Naive thymus-derived CD4-positive, alpha-beta T cell (primary cell): ENCODE measurements around the gene ATP6V0E1. TPM values are rescaled to one million over a fixed set of nuclear protein-coding genes. Genes with fewer than 3 reads are reported as not detected.

Experiments used
- ATAC-seq: fragments of 150-1000 bp; cut with Tn5 transposase; 2 replicates; pipeline ENCODE4 v1.10.0; 2021; ENCODE audit warnings: mild to moderate bottlenecking, moderate library complexity
- CTCF ChIA-PET: fragments of 350-600 bp; sonication (Branson Sonifier 250); formaldehyde crosslinking; loops from one replicate; lab custom pipeline; 2021; ENCODE audit warnings: antibody characterized with exemption; lab: Charles Lee
- POLR2A ChIA-PET: fragments of 350-600 bp; sonication (Branson Sonifier 250); formaldehyde crosslinking; loops from one replicate; lab custom pipeline; 2021; ENCODE audit warnings: antibody characterized with exemption, inconsistent platforms; lab: Charles Lee
- DNase-seq, 9 donors: peaks; one replicate each; pipeline versions ENCODE4 v3.0.0 to v3.0.0-alpha.2; 2020 to 2022; ENCODE audit warnings: mixed read lengths in 1 of 9
- H3K27ac ChIP-seq: one replicate; pipeline ENCODE4 v1.7.0; 2013; ENCODE audit warnings: mild to moderate bottlenecking, low read depth, low read length, moderate library complexity
- H3K27me3 ChIP-seq, 2 donors: one replicate each; pipeline ENCODE4 v1.7.0; 2013; ENCODE audit warnings: low read length in 2 of 2, mild to moderate bottlenecking in 2 of 2, moderate library complexity in 2 of 2; ENCODE audit not compliant: control insufficient read depth in 2 of 2, insufficient read depth in 2 of 2
- H3K36me3 ChIP-seq, 3 experiments: 1 replicate in 2 of 3; 2 replicates in 1 of 3; pipeline ENCODE4 v1.7.0; 2013; ENCODE audit warnings: low read length in 3 of 3, mild to moderate bottlenecking in 3 of 3, moderate library complexity in 1 of 3; ENCODE audit not compliant: insufficient read depth in 3 of 3, control insufficient read depth in 2 of 3
- H3K4me1 ChIP-seq, 2 donors: one replicate each; pipeline ENCODE4 v1.7.0; 2013; ENCODE audit warnings: low read length in 2 of 2, mild to moderate bottlenecking in 2 of 2, moderate library complexity in 1 of 2; ENCODE audit not compliant: control insufficient read depth in 2 of 2, insufficient read depth in 2 of 2
- H3K4me3 ChIP-seq: 2 replicates; pipeline ENCODE4 v1.7.0; 2013; ENCODE audit warnings: mild to moderate bottlenecking, low read length
- H3K9me3 ChIP-seq, 3 experiments: 1 replicate in 2 of 3; 2 replicates in 1 of 3; pipeline ENCODE4 v1.7.0; 2013; ENCODE audit warnings: low read length in 3 of 3; ENCODE audit not compliant: control insufficient read depth in 2 of 3
- H3K27ac Mint-ChIP-seq, 9 donors: one replicate each; pipeline ENCODE4 v1.8.0; 2020 to 2022; ENCODE audit warnings: mixed read lengths in 9 of 9, mild to moderate bottlenecking in 8 of 9, moderate library complexity in 5 of 9, inconsistent platforms in 2 of 9
- H3K27me3 Mint-ChIP-seq, 5 donors: one replicate each; pipeline ENCODE4 v1.8.0; 2021 to 2022; ENCODE audit warnings: mixed read lengths in 5 of 5, mild to moderate bottlenecking in 1 of 5
- H3K36me3 Mint-ChIP-seq, 5 donors: one replicate each; pipeline ENCODE4 v1.8.0; 2020 to 2022; ENCODE audit warnings: mixed read lengths in 5 of 5, mild to moderate bottlenecking in 3 of 5, inconsistent platforms in 1 of 5
- H3K4me1 Mint-ChIP-seq, 7 donors: one replicate each; pipeline ENCODE4 v1.8.0; 2020 to 2022; ENCODE audit warnings: mixed read lengths in 7 of 7, mild to moderate bottlenecking in 3 of 7, inconsistent platforms in 1 of 7
- H3K4me3 Mint-ChIP-seq, 10 donors: one replicate each; pipeline ENCODE4 v1.8.0; 2020 to 2022; ENCODE audit warnings: mild to moderate bottlenecking in 10 of 10, mixed read lengths in 10 of 10, moderate library complexity in 6 of 10, inconsistent platforms in 2 of 10
- H3K9me3 Mint-ChIP-seq, 11 donors: one replicate each; pipeline ENCODE4 v1.8.0; 2020 to 2022; ENCODE audit warnings: mixed read lengths in 11 of 11, mild to moderate bottlenecking in 4 of 11, inconsistent platforms in 1 of 11, moderate library complexity in 1 of 11
- intact Hi-C, 2 donors: fragments of 100-400 bp; cut with micrococcal nuclease; formaldehyde crosslinking; loops; one replicate each; pipeline ENCODE4 v1.15.1; 2023
- polyA plus RNA-seq, 2 donors: library from polyadenylated mRNA; unstranded; fragments of 300-500 nt; fragmentation: Illumina TruSeq; gene quantifications; one replicate each; pipeline ENCODE4 v1.2.3, GENCODE V29; 2021
- total RNA-seq, 6 experiments: library from RNA in 5 of 6; stranded (reverse) in 5 of 6; gene quantifications; 1 replicate in 5 of 6; 2 replicates in 1 of 6; pipeline ENCODE4 v1.2.3 and lab custom pipeline; 2021 to 2026

Gene ATP6V0E1
- total and polyA plus RNA-seq, 7 experiments from 2014 or later = 61.8 to 455 (median 142) TPM

DNA sequence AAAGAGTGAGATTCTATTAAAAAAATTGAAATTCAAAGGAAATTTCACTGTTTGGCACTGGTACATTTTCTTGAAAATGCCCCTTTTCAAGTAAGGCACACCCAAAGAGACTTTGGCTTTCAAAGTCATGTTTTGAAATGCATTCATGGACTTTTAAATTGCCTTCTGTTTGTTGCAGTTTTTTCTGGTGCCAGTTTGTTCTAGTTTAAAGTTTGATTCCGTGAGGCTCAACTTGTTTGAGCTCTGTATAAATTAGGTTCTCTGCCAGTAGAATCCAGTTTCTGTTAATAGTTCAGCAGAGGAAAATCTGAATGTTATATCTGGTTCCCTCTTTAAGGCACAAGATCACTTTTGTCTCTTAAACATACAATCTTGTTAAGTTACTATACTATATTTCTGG is 16.4 kb downstream of the ATP6V0E1 start:
- peaks cover 0 to 19% (median 5%) of the 10 kb centered on the region in 3 experiments for H3K36me3 ChIP-seq
- intact Hi-C loops = no loop called here
- ATAC-seq (no peak), DNase-seq (no peak)
- ChIA-PET POLR2A (no interaction called here), CTCF (interaction anchor here (0.8 kb wide), 1 partner anchor 22 kb away, joined by 4 read pairs; no protein-coding TSS in a partner anchor)
- H3K27ac ChIP-seq = no peak overlapping the region
- Mint-ChIP-seq H3K27me3 (no peaks in the 10 kb centered on the region), H3K27ac (peak overlapping the region in 6 of 9 donors; percentile 6 to 86 (median 33)), H3K4me3 (peak overlapping the region in 3 of 10 donors; percentile 19 to 34 (median 33)), H3K36me3 (peaks cover 0 to 43% (median 13%) of the 10 kb centered on the region in 5 donors), H3K4me1 (peaks cover 41 to 72% (median 63%) of the 10 kb centered on the region in 7 donors), H3K9me3 (no peaks in the 10 kb centered on the region)
- peaks cover 14 to 28% of the 10 kb centered on the region in 2 donors for H3K4me1 ChIP-seq
- no peaks in the 10 kb centered on the region for H3K9me3 ChIP-seq
- H3K27me3 ChIP-seq = no peaks in the 10 kb centered on the region
- no peak overlapping the region for H3K4me3 ChIP-seq

DNA sequence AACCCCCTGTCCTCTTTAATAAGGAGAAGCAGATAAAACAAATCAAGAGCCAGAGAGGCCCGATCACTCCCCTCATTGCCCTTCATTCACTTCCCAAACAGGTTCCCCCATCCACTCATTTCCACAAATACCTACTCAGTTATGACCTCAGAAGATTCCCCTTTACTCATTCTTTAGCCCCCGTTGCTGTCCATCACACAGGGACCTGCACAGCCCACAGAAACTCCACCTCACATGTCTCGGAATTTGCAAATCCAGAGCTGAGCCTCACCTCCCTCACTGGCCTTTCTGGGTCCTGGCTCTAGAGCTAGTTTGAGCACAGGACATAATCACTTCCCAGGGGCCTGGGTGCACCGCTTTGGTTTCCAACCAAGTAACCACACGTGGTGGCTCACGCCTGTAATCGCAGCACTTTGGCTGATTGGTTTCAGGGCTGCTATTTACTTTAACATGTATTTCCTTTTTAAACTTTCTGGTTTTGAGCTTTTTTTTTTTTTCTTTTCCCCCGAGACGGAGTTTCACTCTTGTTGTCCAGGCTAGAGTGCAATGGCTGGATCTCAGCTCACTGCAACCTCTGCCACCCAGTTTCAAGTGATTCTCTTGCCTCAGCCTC is 17.8 kb downstream of the ATP6V0E1 start:
- DNase-seq (no peak), ATAC-seq (peak; percentile 42)
- peaks cover 0 to 7% (median 0%) of the 10 kb centered on the region in 3 experiments for H3K36me3 ChIP-seq
- H3K27ac ChIP-seq = no peak overlapping the region
- H3K4me3 Mint-ChIP-seq = peak overlapping the region in 8 of 10 donors; percentile 3 to 60 (median 36)
- H3K4me1 Mint-ChIP-seq = peaks cover 54 to 85% (median 75%) of the 10 kb centered on the region in 7 donors
- H3K27ac Mint-ChIP-seq = peak overlapping the region in 7 of 9 donors; percentile 25 to 86 (median 63)
- H3K36me3 Mint-ChIP-seq = peaks cover 0 to 36% (median 9%) of the 10 kb centered on the region in 5 donors
- no peaks in the 10 kb centered on the region for H3K27me3 ChIP-seq
- H3K4me1 ChIP-seq = peaks cover 14 to 28% of the 10 kb centered on the region in 2 donors
- ChIA-PET POLR2A (interaction anchor here (0.5 to 1.6 kb wide), 4 partner anchors 14 to 86 kb away, joined by 3 to 5 read pairs (median 4); partner anchors contain the start of gene ATP6V0E1), CTCF (interaction anchor here (1.7 kb wide), 1 partner anchor 10 kb away, joined by 6 read pairs; no protein-coding TSS in a partner anchor)
- H3K27me3 Mint-ChIP-seq = no peaks in the 10 kb centered on the region
- no peak overlapping the region for H3K4me3 ChIP-seq
- intact Hi-C loops = no loop called here
- no peaks in the 10 kb centered on the region for H3K9me3 Mint-ChIP-seq
- H3K9me3 ChIP-seq = no peaks in the 10 kb centered on the region

DNA sequence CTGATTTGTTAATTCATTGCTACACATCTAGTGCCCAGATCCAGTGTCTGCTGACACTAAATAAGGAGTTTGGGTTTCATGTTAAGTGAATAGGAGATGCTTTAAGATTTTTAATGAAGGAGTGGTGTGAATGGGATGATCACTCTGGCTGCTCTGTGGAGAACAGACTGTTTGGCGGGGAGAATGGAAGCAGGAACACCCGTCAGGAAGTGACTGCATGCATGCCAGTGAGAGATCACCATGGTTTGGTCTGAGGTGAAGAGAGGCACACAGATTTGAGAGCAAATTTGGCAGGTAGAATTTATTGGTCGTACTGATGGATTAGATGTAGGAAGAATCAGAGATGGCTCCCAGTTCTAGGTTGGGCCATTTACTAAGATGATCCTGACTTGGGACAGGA is 19.8 kb downstream of the ATP6V0E1 start:
- H3K4me1 Mint-ChIP-seq = peaks cover 58 to 95% (median 84%) of the 10 kb centered on the region in 7 donors
- H3K4me1 ChIP-seq = peaks cover 14 to 28% of the 10 kb centered on the region in 2 donors
- H3K4me3 Mint-ChIP-seq = peak overlapping the region in 6 of 10 donors; percentile 1 to 55 (median 22)
- peaks cover 0 to 7% (median 0%) of the 10 kb centered on the region in 3 experiments for H3K36me3 ChIP-seq
- DNase-seq (no peak), ATAC-seq (no peak)
- intact Hi-C loops = no loop called here
- no peak overlapping the region for H3K27ac ChIP-seq
- ChIA-PET CTCF (no interaction called here), POLR2A (no interaction called here)
- no peaks in the 10 kb centered on the region for H3K27me3 ChIP-seq
- H3K27ac Mint-ChIP-seq = peak overlapping the region in 8 of 9 donors; percentile 9 to 81 (median 63)
- H3K9me3 ChIP-seq = no peaks in the 10 kb centered on the region
- no peak overlapping the region for H3K4me3 ChIP-seq
- no peaks in the 10 kb centered on the region for H3K27me3 Mint-ChIP-seq
- no peaks in the 10 kb centered on the region for H3K9me3 Mint-ChIP-seq
- peaks cover 0 to 30% (median 4%) of the 10 kb centered on the region in 5 donors for H3K36me3 Mint-ChIP-seq

DNA sequence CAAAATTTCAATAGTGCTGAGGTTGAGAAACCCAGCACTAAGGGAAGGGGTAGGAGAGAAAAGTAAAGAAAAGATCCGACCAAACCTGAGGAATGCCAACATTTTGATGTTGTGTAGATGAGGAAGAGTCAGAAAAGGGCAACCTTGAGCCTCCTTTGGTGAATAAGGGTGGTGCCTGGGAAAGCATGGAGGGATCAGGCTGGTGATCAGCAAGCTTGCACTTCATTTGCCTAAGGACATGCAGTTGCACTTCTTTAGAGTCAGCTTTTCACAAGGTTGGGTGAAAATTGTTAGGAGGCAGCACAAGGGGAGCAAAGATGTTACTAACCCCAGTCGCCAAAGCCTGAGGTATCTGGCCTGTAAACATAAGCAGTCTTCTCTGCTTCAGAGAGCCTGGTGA is 20.4 kb downstream of the ATP6V0E1 start:
- DNase-seq (no peak), ATAC-seq (no peak)
- Histone ChIP-seq H3K4me1 (peaks cover 14 to 23% of the 10 kb centered on the region in 2 donors), H3K4me3 (no peak overlapping the region), H3K27ac (no peak overlapping the region), H3K27me3 (no peaks in the 10 kb centered on the region), H3K36me3 (peaks cover 0 to 7% (median 0%) of the 10 kb centered on the region in 3 experiments), H3K9me3 (no peaks in the 10 kb centered on the region)
- CTCF ChIA-PET = no interaction called here
- Mint-ChIP-seq H3K4me1 (peaks cover 58 to 90% (median 84%) of the 10 kb centered on the region in 7 donors), H3K36me3 (peaks cover 0 to 30% (median 4%) of the 10 kb centered on the region in 5 donors), H3K9me3 (no peaks in the 10 kb centered on the region), H3K27ac (peak overlapping the region in 7 of 9 donors; percentile 21 to 81 (median 63)), H3K27me3 (no peaks in the 10 kb centered on the region), H3K4me3 (peak overlapping the region in 6 of 10 donors; percentile 23 to 55 (median 30))
- POLR2A ChIA-PET = interaction anchor here (1.0 kb wide), 1 partner anchor 32 kb away, joined by 3 read pairs; no protein-coding TSS in a partner anchor
- intact Hi-C loops = no loop called here

DNA sequence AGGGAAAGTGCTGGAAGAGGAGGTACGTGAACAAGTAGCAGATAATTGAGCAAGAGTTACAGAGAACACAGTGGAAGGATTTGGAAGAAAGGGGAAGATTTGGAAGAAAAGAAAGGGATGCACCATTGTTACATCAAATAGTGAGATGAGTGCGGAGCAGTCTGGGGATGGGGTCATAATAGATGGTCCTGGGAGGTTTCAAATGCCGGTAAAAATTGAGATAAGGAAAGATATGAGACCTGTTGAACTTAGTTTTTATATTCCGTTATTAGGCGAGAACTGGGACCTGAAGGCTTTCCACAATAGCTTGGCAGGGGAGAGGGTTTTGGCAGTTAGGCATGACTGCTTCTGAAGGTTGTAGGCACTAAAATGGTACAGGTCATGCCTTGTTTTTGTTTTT is 20.9 kb downstream of the ATP6V0E1 start:
- no peaks in the 10 kb centered on the region for H3K9me3 Mint-ChIP-seq
- peaks cover 0 to 7% (median 0%) of the 10 kb centered on the region in 3 experiments for H3K36me3 ChIP-seq
- intact Hi-C loops = no loop called here
- H3K36me3 Mint-ChIP-seq = peaks cover 0 to 30% (median 3%) of the 10 kb centered on the region in 5 donors
- no peaks in the 10 kb centered on the region for H3K27me3 Mint-ChIP-seq
- no peaks in the 10 kb centered on the region for H3K9me3 ChIP-seq
- ChIA-PET POLR2A (interaction anchor here (1.0 kb wide), 1 partner anchor 31 kb away, joined by 3 read pairs; no protein-coding TSS in a partner anchor), CTCF (no interaction called here)
- peaks cover 14 to 21% of the 10 kb centered on the region in 2 donors for H3K4me1 ChIP-seq
- ATAC-seq (no peak), DNase-seq (no peak)
- no peak overlapping the region for H3K27ac ChIP-seq
- peaks cover 55 to 85% (median 82%) of the 10 kb centered on the region in 7 donors for H3K4me1 Mint-ChIP-seq
- H3K4me3 ChIP-seq = no peak overlapping the region
- H3K4me3 Mint-ChIP-seq = peak overlapping the region in 6 of 10 donors; percentile 3 to 55 (median 30)
- H3K27me3 ChIP-seq = no peaks in the 10 kb centered on the region
- peak overlapping the region in 7 of 9 donors; percentile 21 to 81 (median 63) for H3K27ac Mint-ChIP-seq

DNA sequence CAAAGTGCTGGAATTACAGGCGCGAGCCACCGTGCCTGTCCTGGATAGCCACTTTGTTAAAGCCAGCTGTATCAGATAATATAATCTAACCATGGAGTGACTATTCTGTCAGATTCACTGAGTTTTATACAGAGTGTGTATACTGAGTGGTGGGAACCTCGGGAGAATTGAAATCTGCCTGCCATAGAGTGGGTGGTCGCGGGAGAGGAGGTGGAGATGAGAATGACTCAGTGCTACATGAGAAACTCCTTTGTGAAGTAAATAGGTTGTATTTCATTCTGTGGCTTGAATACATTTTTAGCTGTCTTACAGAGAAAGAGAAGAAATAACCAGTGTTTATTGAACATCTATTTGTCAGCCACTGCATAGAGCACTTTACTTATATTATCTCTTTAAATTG is 26.4 kb downstream of the ATP6V0E1 start:
- H3K27ac ChIP-seq = no peak overlapping the region
- H3K27me3 ChIP-seq = no peaks in the 10 kb centered on the region
- Mint-ChIP-seq H3K27ac (peak overlapping the region in 6 of 9 donors; percentile 0 to 85 (median 68)), H3K9me3 (no peaks in the 10 kb centered on the region), H3K4me1 (peaks cover 22 to 74% (median 59%) of the 10 kb centered on the region in 7 donors), H3K4me3 (peak overlapping the region in 2 of 10 donors; percentile 8 to 29), H3K27me3 (no peaks in the 10 kb centered on the region), H3K36me3 (peaks cover 0 to 17% (median 3%) of the 10 kb centered on the region in 5 donors)
- H3K9me3 ChIP-seq = no peaks in the 10 kb centered on the region
- no peak for ATAC-seq
- intact Hi-C loops = no loop called here
- ChIA-PET POLR2A (interaction anchor here (1.0 kb wide), 1 partner anchor 47 kb away, joined by 3 read pairs; no protein-coding TSS in a partner anchor), CTCF (interaction anchor here (1.5 to 2.1 kb wide), 2 partner anchors 8 to 130 kb away, joined by 4 to 6 read pairs; no protein-coding TSS in a partner anchor)
- DNase-seq = peak in 1 of 9 donors; percentile 36
- peaks cover 0 to 4% (median 0%) of the 10 kb centered on the region in 3 experiments for H3K36me3 ChIP-seq
- H3K4me1 ChIP-seq = no peaks in the 10 kb centered on the region
- H3K4me3 ChIP-seq = no peak overlapping the region
